Activated CD8-positive, alpha-beta T cell treated with anti-CD3 and anti-CD28 coated beads, Interleukin-2, amount 10 ng/mL, durations not matched to agents 7 days and 5 days (primary cell): ENCODE measurements around the gene DDX54. TPM values are rescaled to one million over a fixed set of nuclear protein-coding genes. Genes with fewer than 3 reads are reported as not detected.

Experiments used
- ATAC-seq: fragments of 150-1000 bp; cut with Tn5 transposase; one replicate; pipeline ENCODE4 v1.10.0; 2021; ENCODE audit warnings: moderate library complexity
- CTCF ChIA-PET: fragments of 350-600 bp; sonication (Branson Sonifier 250); formaldehyde crosslinking; loops from one replicate; lab custom pipeline; 2021; ENCODE audit warnings: antibody characterized with exemption; lab: Charles Lee
- POLR2A ChIA-PET: fragments of 350-600 bp; sonication (Branson Sonifier 250); formaldehyde crosslinking; loops from one replicate; lab custom pipeline; 2021; ENCODE audit warnings: antibody characterized with exemption; lab: Charles Lee
- DNase-seq: peaks from one replicate; pipeline ENCODE4 v3.0.0-alpha.2; 2020
- H3K27ac Mint-ChIP-seq: one replicate; pipeline ENCODE4 v1.8.0; 2021; ENCODE audit warnings: mild to moderate bottlenecking, mixed read lengths
- H3K27me3 Mint-ChIP-seq: one replicate; pipeline ENCODE4 v1.8.0; 2021; ENCODE audit warnings: low read depth, mixed read lengths
- H3K36me3 Mint-ChIP-seq: one replicate; pipeline ENCODE4 v1.8.0; 2021; ENCODE audit warnings: low read depth, mixed read lengths
- H3K4me1 Mint-ChIP-seq: one replicate; pipeline ENCODE4 v1.8.0; 2021; ENCODE audit warnings: low read depth, mixed read lengths
- H3K4me3 Mint-ChIP-seq: one replicate; pipeline ENCODE4 v1.8.0; 2021; ENCODE audit warnings: mild to moderate bottlenecking, mixed read lengths
- H3K9me3 Mint-ChIP-seq: one replicate; pipeline ENCODE4 v1.8.0; 2022; ENCODE audit warnings: mixed read lengths; ENCODE audit not compliant: insufficient read depth
- total RNA-seq, 2 experiments: library from RNA; stranded (reverse); gene quantifications; one replicate each; pipeline ENCODE4 v1.2.3, GENCODE V29; 2021

Gene DDX54
- total RNA-seq, 2 experiments from 2014 or later = 79.4 to 82.0 TPM

- Mint-ChIP-seq H3K27ac (no peak overlapping the region), H3K27me3 (no peaks in the 10 kb centered on the region), H3K4me3 (no peak overlapping the region), H3K36me3 (peaks cover 59% of the 10 kb centered on the region), H3K9me3 (no peaks in the 10 kb centered on the region), H3K4me1 (peaks cover 2% of the 10 kb centered on the region)
- ChIA-PET CTCF (interaction anchor here (2.1 kb wide), 1 partner anchor 178 kb away, joined by 6 read pairs; no protein-coding TSS in a partner anchor), POLR2A (no interaction called here)
- DNase-seq (no peak), ATAC-seq (no peak)
Measured at GRCh38 chr12:113170926-113171325, 14.4 kb downstream of the DDX54 start.

- H3K36me3 Mint-ChIP-seq = peaks cover 60% of the 10 kb centered on the region
- no peak overlapping the region for H3K27ac Mint-ChIP-seq
- ChIA-PET CTCF (no interaction called here), POLR2A (no interaction called here)
- ATAC-seq (no peak), DNase-seq (no peak)
- no peaks in the 10 kb centered on the region for H3K27me3 Mint-ChIP-seq
- no peak overlapping the region for H3K4me3 Mint-ChIP-seq
- peaks cover 2% of the 10 kb centered on the region for H3K4me1 Mint-ChIP-seq
- no peaks in the 10 kb centered on the region for H3K9me3 Mint-ChIP-seq
Measured at GRCh38 chr12:113170457-113170856, 14.8 kb downstream of the DDX54 start.

- peaks cover 2% of the 10 kb centered on the region for H3K4me1 Mint-ChIP-seq
- no peaks in the 10 kb centered on the region for H3K9me3 Mint-ChIP-seq
- CTCF ChIA-PET = no interaction called here
- H3K36me3 Mint-ChIP-seq = peaks cover 60% of the 10 kb centered on the region
- H3K27me3 Mint-ChIP-seq = no peaks in the 10 kb centered on the region
- POLR2A ChIA-PET = no interaction called here
- no peak for DNase-seq
- no peak overlapping the region for H3K27ac Mint-ChIP-seq
- no peak for ATAC-seq
- H3K4me3 Mint-ChIP-seq = no peak overlapping the region
Measured at GRCh38 chr12:113169697-113170096, 15.6 kb downstream of the DDX54 start.

- no peak overlapping the region for H3K4me3 Mint-ChIP-seq
- no peaks in the 10 kb centered on the region for H3K27me3 Mint-ChIP-seq
- DNase-seq = no peak
- CTCF ChIA-PET = interaction anchor here (0.6 kb wide), 1 partner anchor 237 kb away, joined by 4 read pairs; no protein-coding TSS in a partner anchor
- no peak for ATAC-seq
- no peaks in the 10 kb centered on the region for H3K9me3 Mint-ChIP-seq
- H3K36me3 Mint-ChIP-seq = peaks cover 60% of the 10 kb centered on the region
- no peak overlapping the region for H3K27ac Mint-ChIP-seq
- POLR2A ChIA-PET = interaction anchor here (1.0 kb wide), 1 partner anchor 10 kb away, joined by 3 read pairs; no protein-coding TSS in a partner anchor
- H3K4me1 Mint-ChIP-seq = no peaks in the 10 kb centered on the region
Measured at GRCh38 chr12:113167868-113168267, 17.4 kb downstream of the DDX54 start.

- Mint-ChIP-seq H3K9me3 (no peaks in the 10 kb centered on the region), H3K27me3 (no peaks in the 10 kb centered on the region), H3K4me1 (no peaks in the 10 kb centered on the region), H3K4me3 (no peak overlapping the region), H3K36me3 (peaks cover 57% of the 10 kb centered on the region), H3K27ac (no peak overlapping the region)
- CTCF ChIA-PET = interaction anchor here (0.6 to 2.6 kb wide), 4 partner anchors 8 to 116 kb away, joined by 3 to 8 read pairs (median 5); no protein-coding TSS in a partner anchor
- no peak for ATAC-seq
- DNase-seq = no peak
- POLR2A ChIA-PET = no interaction called here
Measured at GRCh38 chr12:113165521-113166450, 19.5 kb downstream of the DDX54 start.

GRCh38 chr12:113164014-113164413 is 21.3 kb downstream of the DDX54 start:
- ATAC-seq (no peak), DNase-seq (no peak)
- Mint-ChIP-seq H3K27ac (no peak overlapping the region), H3K9me3 (no peaks in the 10 kb centered on the region), H3K4me1 (peaks cover 2% of the 10 kb centered on the region), H3K36me3 (peaks cover 50% of the 10 kb centered on the region), H3K4me3 (no peak overlapping the region), H3K27me3 (no peaks in the 10 kb centered on the region)
- ChIA-PET CTCF (interaction anchor here (2.6 kb wide), 1 partner anchor 10 kb away, joined by 8 read pairs; no protein-coding TSS in a partner anchor), POLR2A (interaction anchor here (1.2 kb wide), 2 partner anchors 16 to 171 kb away, joined by 3 read pairs; partner anchors contain the start of gene SLC8B1)

- ATAC-seq (no peak), DNase-seq (no peak)
- no peak overlapping the region for H3K27ac Mint-ChIP-seq
- no peaks in the 10 kb centered on the region for H3K9me3 Mint-ChIP-seq
- H3K4me3 Mint-ChIP-seq = no peak overlapping the region
- POLR2A ChIA-PET = interaction anchor here (0.6 kb wide), 1 partner anchor 195 kb away, joined by 5 read pairs; no protein-coding TSS in a partner anchor
- H3K27me3 Mint-ChIP-seq = no peaks in the 10 kb centered on the region
- peaks cover 2% of the 10 kb centered on the region for H3K4me1 Mint-ChIP-seq
- peaks cover 52% of the 10 kb centered on the region for H3K36me3 Mint-ChIP-seq
- CTCF ChIA-PET = interaction anchor here (1.3 to 5.4 kb wide), 2 partner anchors 11 to 114 kb away, joined by 3 to 21 read pairs; no protein-coding TSS in a partner anchor
Measured at GRCh38 chr12:113163030-113163360, 22.3 kb downstream of the DDX54 start.

GRCh38 chr12:113162102-113163029 is 22.9 kb downstream of the DDX54 start:
- ChIA-PET CTCF (interaction anchor here (1.3 to 5.4 kb wide), 3 partner anchors 11 to 114 kb away, joined by 3 to 21 read pairs (median 3); no protein-coding TSS in a partner anchor), POLR2A (interaction anchor here (0.6 kb wide), 1 partner anchor 196 kb away, joined by 5 read pairs; no protein-coding TSS in a partner anchor)
- Mint-ChIP-seq H3K4me3 (no peak overlapping the region), H3K9me3 (no peaks in the 10 kb centered on the region), H3K27me3 (no peaks in the 10 kb centered on the region), H3K27ac (no peak overlapping the region), H3K4me1 (peaks cover 2% of the 10 kb centered on the region), H3K36me3 (peaks cover 57% of the 10 kb centered on the region)
- DNase-seq = no peak
- no peak for ATAC-seq

GRCh38 chr12:113161415-113162016 is 23.8 kb downstream of the DDX54 start:
- Mint-ChIP-seq H3K4me1 (peaks cover 2% of the 10 kb centered on the region), H3K27me3 (no peaks in the 10 kb centered on the region), H3K27ac (no peak overlapping the region), H3K36me3 (peaks cover 58% of the 10 kb centered on the region), H3K9me3 (no peaks in the 10 kb centered on the region), H3K4me3 (no peak overlapping the region)
- ChIA-PET POLR2A (no interaction called here), CTCF (interaction anchor here (1.3 to 5.4 kb wide), 2 partner anchors 12 to 25 kb away, joined by 3 to 21 read pairs; no protein-coding TSS in a partner anchor)
- DNase-seq (no peak), ATAC-seq (peak; percentile 38)

- ChIA-PET CTCF (interaction anchor here (5.4 kb wide), 1 partner anchor 14 kb away, joined by 21 read pairs; no protein-coding TSS in a partner anchor), POLR2A (no interaction called here)
- Mint-ChIP-seq H3K9me3 (no peaks in the 10 kb centered on the region), H3K4me3 (no peak overlapping the region), H3K27ac (peak overlapping the region; percentile 62), H3K36me3 (peaks cover 49% of the 10 kb centered on the region), H3K4me1 (peaks cover 14% of the 10 kb centered on the region), H3K27me3 (no peaks in the 10 kb centered on the region)
- ATAC-seq = no peak
- no peak for DNase-seq
Measured at GRCh38 chr12:113159937-113160336, 25.3 kb downstream of the DDX54 start.
